NCI-H146 (cell line): ENCODE data around the gene VASH1.

Experiments
- DNase-seq: peaks from one replicate; lab custom pipeline; 2025; lab: John Stamatoyannopoulos, UW

VASH1 gene

GRCh38 chr14:76832503-76832988, 71.3 kb downstream of the VASH1 start:
- no peak for DNase-seq
